Body of pancreas (tissue), 4 donors: ENCODE results near the gene MAST3. TPM values are rescaled to one million over a fixed set of nuclear protein-coding genes. Genes with fewer than 3 reads are reported as not detected.
"Not testable (repeated sequence)": the region's sequence is repeated elsewhere in the genome, so short reads cannot be mapped to it uniquely, and the experiment has no call there.

Source experiments
- ATAC-seq: fragments of 150-250 bp; one replicate; pipeline ENCODE4 v1.9.1; 2016
- DNase-seq, 4 donors: peaks; one replicate each; pipeline ENCODE4 v3.0.0-alpha.2; 2019
- H3K27ac ChIP-seq, 4 donors: fragments of 200-600 bp; sonication (generic); 1 replicate in 3 of 4; 2 replicates in 1 of 4; pipeline versions ENCODE4 v1.5.1 to v1.6.1; 2016 to 2019; ENCODE audit warnings: mild to moderate bottlenecking in 1 of 4, mixed read lengths in 1 of 4, moderate library complexity in 1 of 4
- H3K27me3 ChIP-seq, 2 donors: fragments of 200-600 bp; sonication (generic); one replicate each; pipeline ENCODE4 v1.6.0; 2016; ENCODE audit warnings: mild to moderate bottlenecking in 1 of 2
- H3K36me3 ChIP-seq, 2 donors: fragments of 200-600 bp; sonication (generic); replicated peaks in 1 of 2; 2 replicates each; pipeline ENCODE4 v1.5.1; 2016; ENCODE audit warnings: low read depth in 2 of 2; ENCODE audit not compliant: insufficient read depth in 1 of 2
- H3K4me1 ChIP-seq: fragments of 200-600 bp; sonication (generic); one replicate; pipeline ENCODE4 v1.6.0; 2016
- H3K4me3 ChIP-seq, 2 donors: fragments of 200-600 bp; sonication (generic); 1 replicate in 1 of 2; 2 replicates in 1 of 2; pipeline ENCODE4 v1.5.1; 2016 to 2019
- H3K9me3 ChIP-seq, 3 donors: fragments of 200-600 bp; sonication (generic); 1 replicate in 2 of 3; 2 replicates in 1 of 3; pipeline ENCODE4 v1.5.1; 2016
- POLR2A ChIP-seq, 3 donors: fragments of 450-650 bp; IDR thresholded peaks; one replicate each; pipeline ENCODE4 v1.6.1; 2016; ENCODE audit warnings: antibody characterized with exemption in 3 of 3, mild to moderate bottlenecking in 2 of 3
- WGBS, 2 donors: methylation state at CpG; one replicate each; pipeline ENCODE4 v1.1.5; 2017; 5-methylcytosine and 5-hydroxymethylcytosine counted together
- intact Hi-C: fragments of 100-400 bp; cut with DNase I; formaldehyde crosslinking; loops from one replicate; pipeline ENCODE4 v1.15.1; 2023
- total RNA-seq, 2 donors: library from RNA; depleted of rRNA; stranded (reverse); fragments of >200 nt; gene quantifications; one replicate each; pipeline ENCODE4 v1.1.0, GENCODE V29; 2016
- TF ChIP-seq, protein P1 (sequence below), 7 experiments: fragments of 450-650 bp in 4 of 7; fragments of 200-600 bp in 3 of 7; sonication (generic) in 3 of 7; IDR thresholded peaks; one replicate each; pipeline ENCODE4 v1.5.1; 2016 to 2019; ENCODE audit warnings: antibody characterized with exemption in 7 of 7

Gene MAST3
- total RNA-seq, 2 donors from 2014 or later: 17.6 to 35.3 TPM

DNA sequence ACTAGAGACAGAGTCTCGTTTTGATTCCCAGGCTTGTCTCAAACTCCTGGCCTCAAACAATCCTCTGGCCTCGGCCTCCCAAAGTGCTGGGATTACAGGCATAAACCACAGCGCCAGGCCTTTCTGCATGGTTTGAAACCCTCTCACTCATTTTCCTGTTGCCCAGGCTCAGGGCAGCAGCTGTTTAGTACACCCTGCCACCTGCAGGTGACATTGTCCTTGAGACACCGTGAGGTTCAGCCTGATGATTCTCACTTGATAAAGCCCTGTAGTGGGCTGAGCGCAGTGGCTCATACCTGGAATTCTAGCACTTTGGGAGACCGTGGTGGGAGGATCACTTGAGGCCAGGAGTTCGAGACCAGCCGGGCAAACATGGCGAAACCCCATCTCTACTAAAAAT is 23.4 kb upstream of the MAST3 start:
- DNase-seq: no peak
- no peak for ATAC-seq
- no peak overlapping the region for H3K27ac ChIP-seq
- TF ChIP-seq POLR2A (IDR thresholded peaks at IDR 0.05): no peak
- TF ChIP-seq, protein P1, sequence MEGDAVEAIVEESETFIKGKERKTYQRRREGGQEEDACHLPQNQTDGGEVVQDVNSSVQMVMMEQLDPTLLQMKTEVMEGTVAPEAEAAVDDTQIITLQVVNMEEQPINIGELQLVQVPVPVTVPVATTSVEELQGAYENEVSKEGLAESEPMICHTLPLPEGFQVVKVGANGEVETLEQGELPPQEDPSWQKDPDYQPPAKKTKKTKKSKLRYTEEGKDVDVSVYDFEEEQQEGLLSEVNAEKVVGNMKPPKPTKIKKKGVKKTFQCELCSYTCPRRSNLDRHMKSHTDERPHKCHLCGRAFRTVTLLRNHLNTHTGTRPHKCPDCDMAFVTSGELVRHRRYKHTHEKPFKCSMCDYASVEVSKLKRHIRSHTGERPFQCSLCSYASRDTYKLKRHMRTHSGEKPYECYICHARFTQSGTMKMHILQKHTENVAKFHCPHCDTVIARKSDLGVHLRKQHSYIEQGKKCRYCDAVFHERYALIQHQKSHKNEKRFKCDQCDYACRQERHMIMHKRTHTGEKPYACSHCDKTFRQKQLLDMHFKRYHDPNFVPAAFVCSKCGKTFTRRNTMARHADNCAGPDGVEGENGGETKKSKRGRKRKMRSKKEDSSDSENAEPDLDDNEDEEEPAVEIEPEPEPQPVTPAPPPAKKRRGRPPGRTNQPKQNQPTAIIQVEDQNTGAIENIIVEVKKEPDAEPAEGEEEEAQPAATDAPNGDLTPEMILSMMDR (IDR thresholded peaks at IDR 0.05): no peak
- H3K4me3 ChIP-seq: no peak overlapping the region
- no peaks in the 10 kb centered on the region for H3K4me1 ChIP-seq
- no peaks in the 10 kb centered on the region for H3K36me3 ChIP-seq
- WGBS, 2 donors: 59 to 74% methylated on average over 5 to 9 of the region's 9 CpGs
- intact Hi-C loops: no loop called here
- H3K27me3 ChIP-seq: no peaks in the 10 kb centered on the region
- no peaks in the 10 kb centered on the region for H3K9me3 ChIP-seq

- no peak overlapping the region for H3K4me3 ChIP-seq
- WGBS, 2 donors: 61 to 64% methylated on average over 8 of the region's 8 CpGs
- H3K36me3 ChIP-seq: no peaks in the 10 kb centered on the region
- TF ChIP-seq, protein P1 (IDR thresholded peaks at IDR 0.05): no peak
- no peak for TF ChIP-seq POLR2A (IDR thresholded peaks at IDR 0.05)
- H3K27ac ChIP-seq: no peak overlapping the region
- no peak for ATAC-seq
- no peaks in the 10 kb centered on the region for H3K27me3 ChIP-seq
- no peaks in the 10 kb centered on the region for H3K4me1 ChIP-seq
- DNase-seq: no peak
- no peaks in the 10 kb centered on the region for H3K9me3 ChIP-seq
- intact Hi-C loops: no loop called here
These were observed 13.5 kb upstream of the MAST3 start for GRCh38 chr19:18083929-18084684.

GRCh38 chr19:18085702-18086457 is 11.7 kb upstream of the MAST3 start:
- no peaks in the 10 kb centered on the region for H3K36me3 ChIP-seq
- no peaks in the 10 kb centered on the region for H3K27me3 ChIP-seq
- no peak for DNase-seq
- H3K4me1 ChIP-seq: no peaks in the 10 kb centered on the region
- TF ChIP-seq, protein P1 (IDR thresholded peaks at IDR 0.05): no peak
- TF ChIP-seq POLR2A (IDR thresholded peaks at IDR 0.05): no peak
- no peaks in the 10 kb centered on the region for H3K9me3 ChIP-seq
- no peak for ATAC-seq
- intact Hi-C loops: no loop called here
- WGBS, 2 donors: 80 to 87% methylated on average over 8 of the region's 8 CpGs
- H3K27ac ChIP-seq: no peak overlapping the region
- no peak overlapping the region for H3K4me3 ChIP-seq

DNA sequence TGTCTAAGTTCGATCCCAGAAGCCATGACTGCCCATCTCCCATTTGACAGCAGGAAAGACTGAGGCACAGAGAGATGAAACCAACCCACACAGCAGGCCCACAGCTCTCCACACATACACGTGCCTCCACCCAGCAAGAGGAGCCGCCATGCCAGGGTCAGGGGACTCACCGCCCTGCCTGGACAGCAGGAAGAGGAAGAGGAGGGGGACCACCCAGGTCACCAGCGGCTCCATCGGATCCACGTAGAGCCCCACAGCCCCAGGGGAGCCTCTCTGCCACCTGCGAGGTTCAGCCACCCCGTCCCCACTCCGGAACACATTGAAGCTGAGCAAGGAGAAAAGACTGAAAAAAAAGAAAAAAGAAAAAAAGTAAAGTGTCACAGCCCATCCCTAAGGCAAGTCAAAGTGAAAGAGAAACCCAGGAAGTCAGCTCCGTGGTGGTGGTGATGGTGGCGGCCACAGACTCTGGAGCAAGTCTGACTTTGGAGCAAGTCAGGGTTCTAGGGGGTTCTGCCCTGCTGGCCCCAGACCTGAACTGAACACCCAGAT is 10.9 kb upstream of the MAST3 start, which contains the start of gene IL12RB1:
Gene IL12RB1 (minus strand): TSS at position 345 of the 549 bp plus-strand sequence. CDS start 111 bp downstream, at position 234.
- H3K36me3 ChIP-seq: no peaks in the 10 kb centered on the region
- H3K9me3 ChIP-seq: no peaks in the 10 kb centered on the region
- H3K27me3 ChIP-seq: no peaks in the 10 kb centered on the region
- DNase-seq (peak in 1 of 4 donors; percentile 40), ATAC-seq (no peak)
- H3K4me3 ChIP-seq: no peak within 1 kb of the TSS
- intact Hi-C loops: no loop called here
- peak within 1 kb of the TSS in 1 of 4 donors; percentile 37 for H3K27ac ChIP-seq
- WGBS, 2 donors: 48 to 63% methylated on average over 12 of the region's 12 CpGs
- no peaks in the 10 kb centered on the region for H3K4me1 ChIP-seq
- no peak for TF ChIP-seq POLR2A (IDR thresholded peaks at IDR 0.05)
- TF ChIP-seq, protein P1 (IDR thresholded peaks at IDR 0.05): no peak

DNA sequence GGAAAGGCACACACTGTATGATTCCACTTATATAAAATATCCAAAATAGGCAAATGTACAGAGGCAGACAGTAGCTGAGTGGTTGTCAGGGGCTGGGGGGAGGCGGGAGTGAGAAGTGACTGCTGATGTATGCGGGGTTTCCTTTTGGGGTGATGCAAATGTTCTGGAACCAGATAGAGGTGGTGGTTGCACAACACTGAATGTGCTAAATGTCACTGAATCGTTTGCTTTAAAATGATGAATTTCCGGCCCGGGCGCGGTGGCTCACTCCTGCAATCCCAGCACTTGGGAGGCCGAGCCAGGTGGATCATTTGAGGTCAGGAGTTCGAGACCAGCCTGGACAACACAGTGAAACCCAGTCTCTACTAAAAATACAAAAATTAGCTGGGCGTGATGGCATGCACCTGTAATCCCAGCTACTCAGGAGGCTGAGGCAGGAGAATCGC is 8.5 kb upstream of the MAST3 start:
- 55 to 58% methylated on average over 11 of the region's 11 CpGs for WGBS, 2 donors
- H3K4me3 ChIP-seq, H3K36me3 ChIP-seq, intact Hi-C loops, H3K9me3 ChIP-seq, H3K4me1 ChIP-seq, ATAC-seq, H3K27me3 ChIP-seq: not testable (repeated sequence)
- DNase-seq: peak in 2 of 4 donors; percentile 31 to 76
- H3K27ac ChIP-seq: peak overlapping the region in 1 of 4 donors; percentile 55
